Activated CD4-positive, alpha-beta memory T cell treated with anti-CD3 and anti-CD28 coated beads for 36 hours (primary cell): Measurements from ENCODE around the gene MAML3. TPM values are rescaled to one million over a fixed set of nuclear protein-coding genes. Genes with fewer than 3 reads are reported as not detected.
"Not testable (repeated sequence)": the region's sequence is repeated elsewhere in the genome, so short reads cannot be mapped to it uniquely, and the experiment has no call there.

Experiments used
- CTCF ChIA-PET: fragments of 350-600 bp; sonication (Branson Sonifier 250); formaldehyde crosslinking; loops from one replicate; lab custom pipeline; 2021; ENCODE audit warnings: antibody characterized with exemption, inconsistent platforms; lab: Charles Lee
- POLR2A ChIA-PET: fragments of 350-600 bp; sonication (Branson Sonifier 250); formaldehyde crosslinking; loops from one replicate; lab custom pipeline; 2021; ENCODE audit warnings: antibody characterized with exemption; lab: Charles Lee
- DNase-seq: peaks from one replicate; pipeline ENCODE4 v3.0.0-alpha.2; 2020
- H3K27ac Mint-ChIP-seq: one replicate; pipeline ENCODE4 v1.8.0; 2021; ENCODE audit warnings: mixed read lengths
- H3K27me3 Mint-ChIP-seq: one replicate; pipeline ENCODE4 v1.8.0; 2021; ENCODE audit warnings: mixed read lengths
- H3K36me3 Mint-ChIP-seq: one replicate; pipeline ENCODE4 v1.8.0; 2021; ENCODE audit warnings: mixed read lengths
- H3K4me1 Mint-ChIP-seq: one replicate; pipeline ENCODE4 v1.8.0; 2021; ENCODE audit warnings: low read depth, mixed read lengths
- H3K4me3 Mint-ChIP-seq: one replicate; pipeline ENCODE4 v1.8.0; 2021; ENCODE audit warnings: mild to moderate bottlenecking, mixed read lengths
- H3K9me3 Mint-ChIP-seq: one replicate; pipeline ENCODE4 v1.8.0; 2021; ENCODE audit warnings: mixed read lengths
- intact Hi-C: fragments of 100-400 bp; cut with micrococcal nuclease; formaldehyde crosslinking; loops from one replicate; pipeline ENCODE4 v1.15.1; 2023
- total RNA-seq, 2 experiments: library from RNA; stranded (reverse); gene quantifications; one replicate each; pipeline ENCODE4 v1.2.3, GENCODE V29; 2021

MAML3 gene
- total RNA-seq, 2 experiments from 2014 or later = 0.51 to 0.76 TPM

DNA sequence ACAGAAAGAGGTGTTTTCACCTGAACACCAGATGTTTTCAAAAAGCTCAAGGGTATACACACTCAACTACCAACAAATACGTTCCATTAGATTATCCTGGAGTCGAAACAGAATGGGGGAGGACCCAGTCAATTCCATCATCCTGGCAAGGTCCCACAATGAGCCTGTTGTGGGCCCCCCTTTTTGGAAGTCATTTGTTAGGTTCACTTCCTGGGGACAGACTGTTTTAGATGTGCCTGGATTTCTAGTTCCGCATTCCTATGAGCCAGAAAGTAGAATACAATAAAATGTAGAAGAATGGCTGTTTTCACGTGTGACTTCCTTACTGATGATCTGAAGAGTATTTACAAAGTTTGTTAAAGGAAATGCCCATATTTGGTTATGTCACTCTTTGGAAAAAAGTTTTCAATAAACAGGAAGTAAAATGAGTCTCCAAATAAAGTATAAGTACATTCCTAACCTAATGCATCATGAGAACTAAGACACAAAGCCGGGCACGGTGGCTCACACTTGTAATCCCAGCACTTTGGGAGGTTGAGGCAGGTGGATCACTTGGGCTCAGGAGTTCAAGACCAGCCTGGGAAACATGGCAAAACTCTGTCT is 192.5 kb downstream of the MAML3 start:
- Mint-ChIP-seq H3K9me3 (no peaks in the 10 kb centered on the region), H3K4me3 (no peak overlapping the region), H3K27ac (no peak overlapping the region), H3K27me3 (peaks cover 6% of the 10 kb centered on the region), H3K4me1 (no peaks in the 10 kb centered on the region), H3K36me3 (no peaks in the 10 kb centered on the region)
- ChIA-PET CTCF (interaction anchor here (1.4 kb wide), 1 partner anchor 399 kb away, joined by 4 read pairs; no protein-coding TSS in a partner anchor), POLR2A (no interaction called here)
- intact Hi-C loops = no loop called here
- no peak for DNase-seq

DNA sequence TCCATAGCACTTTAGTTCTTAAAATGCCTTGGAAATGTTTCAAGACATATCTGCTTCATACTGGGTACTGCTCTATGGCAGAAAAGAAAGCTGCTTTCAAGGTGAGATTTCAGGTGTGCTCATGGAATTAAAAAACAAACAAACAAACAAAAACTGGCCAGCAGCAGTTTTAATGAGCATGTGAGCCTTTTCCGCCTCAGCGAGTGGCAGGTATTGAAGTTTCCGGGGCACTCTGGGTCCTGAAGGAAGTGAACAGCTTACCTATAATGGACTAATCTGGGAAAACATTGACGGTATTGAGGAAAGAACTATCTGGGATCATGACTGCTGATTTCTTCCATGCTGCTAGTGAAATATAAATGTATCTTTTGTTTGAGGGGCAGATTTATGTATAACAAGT is 194.6 kb downstream of the MAML3 start:
- DNase-seq = no peak
- H3K4me1 Mint-ChIP-seq = no peaks in the 10 kb centered on the region
- POLR2A ChIA-PET = no interaction called here
- H3K27ac Mint-ChIP-seq = no peak overlapping the region
- H3K9me3 Mint-ChIP-seq = no peaks in the 10 kb centered on the region
- CTCF ChIA-PET = no interaction called here
- intact Hi-C loops = no loop called here
- H3K27me3 Mint-ChIP-seq = peaks cover 4% of the 10 kb centered on the region
- H3K36me3 Mint-ChIP-seq = no peaks in the 10 kb centered on the region
- no peak overlapping the region for H3K4me3 Mint-ChIP-seq

GRCh38 chr4:139958739-139959098 is 195.3 kb downstream of the MAML3 start:
- no peaks in the 10 kb centered on the region for H3K36me3 Mint-ChIP-seq
- DNase-seq = no peak
- H3K4me3 Mint-ChIP-seq = no peak overlapping the region
- intact Hi-C loops = no loop called here
- CTCF ChIA-PET = no interaction called here
- H3K27ac Mint-ChIP-seq = no peak overlapping the region
- H3K4me1 Mint-ChIP-seq = no peaks in the 10 kb centered on the region
- peaks cover 2% of the 10 kb centered on the region for H3K27me3 Mint-ChIP-seq
- POLR2A ChIA-PET = no interaction called here
- H3K9me3 Mint-ChIP-seq = no peaks in the 10 kb centered on the region

GRCh38 chr4:139957986-139958738 is 195.8 kb downstream of the MAML3 start:
- intact Hi-C loops = no loop called here
- Mint-ChIP-seq H3K4me3 (no peak overlapping the region), H3K27me3 (peaks cover 2% of the 10 kb centered on the region), H3K9me3 (no peaks in the 10 kb centered on the region), H3K36me3 (no peaks in the 10 kb centered on the region), H3K27ac (no peak overlapping the region), H3K4me1 (no peaks in the 10 kb centered on the region)
- DNase-seq = no peak
- ChIA-PET CTCF (no interaction called here), POLR2A (no interaction called here)

DNA sequence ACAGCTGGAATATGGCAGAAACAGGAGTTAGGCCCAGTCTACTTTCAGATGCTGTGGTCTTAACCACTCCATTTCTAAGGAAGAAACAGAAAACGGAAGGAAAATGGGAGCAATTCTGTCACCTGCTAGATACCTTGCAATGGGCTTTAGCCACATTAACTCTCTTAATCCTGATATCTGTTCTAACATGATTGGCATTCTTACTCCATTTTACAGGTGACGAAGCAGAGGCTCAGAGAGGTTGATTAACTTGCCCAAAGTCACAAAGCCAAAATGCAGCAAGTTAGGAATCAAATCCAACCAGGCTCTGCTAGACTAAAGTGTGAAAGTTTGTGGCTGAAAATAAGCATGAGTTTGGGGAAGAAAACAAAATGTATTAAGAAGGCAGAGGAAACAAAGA is 196.9 kb downstream of the MAML3 start:
- ChIA-PET CTCF (no interaction called here), POLR2A (no interaction called here)
- intact Hi-C loops = no loop called here
- Mint-ChIP-seq H3K27me3 (peaks cover under 1% of the 10 kb centered on the region), H3K27ac (no peak overlapping the region), H3K36me3 (no peaks in the 10 kb centered on the region), H3K4me1 (no peaks in the 10 kb centered on the region), H3K4me3 (no peak overlapping the region), H3K9me3 (no peaks in the 10 kb centered on the region)
- no peak for DNase-seq

DNA sequence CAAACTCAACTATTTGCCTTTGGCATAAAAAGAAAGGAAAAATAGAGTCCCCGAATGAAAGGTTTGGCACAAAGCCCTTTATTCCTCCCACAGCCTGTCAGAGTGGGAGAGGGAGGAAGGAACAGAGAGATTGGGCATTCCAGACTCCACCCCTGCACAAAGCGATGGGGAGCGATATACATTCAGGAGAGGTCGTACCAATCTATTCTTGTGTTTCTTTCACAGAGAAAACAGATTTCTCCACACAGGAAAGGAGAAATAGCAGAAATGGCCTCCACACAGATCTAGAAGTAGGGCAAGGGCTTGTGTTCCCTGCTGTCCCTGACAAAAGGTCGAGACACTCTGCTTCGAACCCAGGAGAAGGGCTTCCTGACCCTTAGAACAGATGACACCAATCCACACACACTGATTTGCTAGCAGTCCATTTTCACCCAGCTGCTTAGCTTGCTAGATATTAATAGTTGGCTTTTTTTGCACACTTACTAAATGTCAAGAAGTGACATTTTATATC is 197.4 kb downstream of the MAML3 start:
- no peak overlapping the region for H3K27ac Mint-ChIP-seq
- POLR2A ChIA-PET = no interaction called here
- H3K27me3 Mint-ChIP-seq = no peaks in the 10 kb centered on the region
- H3K4me3 Mint-ChIP-seq = no peak overlapping the region
- CTCF ChIA-PET = no interaction called here
- H3K4me1 Mint-ChIP-seq = peaks cover under 1% of the 10 kb centered on the region
- no peaks in the 10 kb centered on the region for H3K9me3 Mint-ChIP-seq
- intact Hi-C loops = no loop called here
- H3K36me3 Mint-ChIP-seq = no peaks in the 10 kb centered on the region
- DNase-seq = no peak

- H3K27ac Mint-ChIP-seq = no peak overlapping the region
- DNase-seq = no peak
- H3K36me3 Mint-ChIP-seq = no peaks in the 10 kb centered on the region
- no peaks in the 10 kb centered on the region for H3K9me3 Mint-ChIP-seq
- ChIA-PET POLR2A (no interaction called here), CTCF (no interaction called here)
- intact Hi-C loops = no loop called here
- H3K4me1 Mint-ChIP-seq = peaks cover 10% of the 10 kb centered on the region
- no peaks in the 10 kb centered on the region for H3K27me3 Mint-ChIP-seq
- no peak overlapping the region for H3K4me3 Mint-ChIP-seq
Measured at GRCh38 chr4:139955600-139955999, 198.4 kb downstream of the MAML3 start.

GRCh38 chr4:139954512-139954911 is 199.5 kb downstream of the MAML3 start:
- POLR2A ChIA-PET = no interaction called here
- Mint-ChIP-seq H3K27me3 (peaks cover 2% of the 10 kb centered on the region), H3K4me1 (peaks cover 15% of the 10 kb centered on the region), H3K4me3 (no peak overlapping the region), H3K36me3 (no peaks in the 10 kb centered on the region), H3K27ac (no peak overlapping the region), H3K9me3 (no peaks in the 10 kb centered on the region)
- no peak for DNase-seq
- intact Hi-C loops = no loop called here
- CTCF ChIA-PET = no interaction called here

DNA sequence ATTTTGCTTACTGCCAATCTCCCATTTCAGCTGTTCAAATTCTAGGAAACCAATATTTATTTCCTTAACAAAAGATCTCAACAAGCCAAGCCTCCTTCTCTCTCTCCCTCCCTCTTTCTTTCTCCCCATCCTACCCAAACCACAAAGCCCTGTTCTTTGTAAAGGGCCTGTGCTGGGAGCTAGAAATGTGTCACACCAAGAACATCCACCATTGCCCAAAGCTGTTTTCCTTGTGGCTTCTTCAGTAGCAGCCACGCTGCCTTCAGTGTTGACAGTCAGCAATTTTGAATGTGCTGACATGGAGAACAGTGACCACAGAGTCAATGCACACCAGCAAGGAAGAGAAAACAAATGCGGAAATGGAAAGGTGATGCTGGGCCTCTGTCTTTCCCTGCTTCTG is 203.0 kb downstream of the MAML3 start:
- Mint-ChIP-seq H3K36me3 (no peaks in the 10 kb centered on the region), H3K9me3 (no peaks in the 10 kb centered on the region), H3K4me3 (no peak overlapping the region), H3K27ac (peak overlapping the region; percentile 36), H3K27me3 (peaks cover 2% of the 10 kb centered on the region), H3K4me1 (peaks cover 15% of the 10 kb centered on the region)
- DNase-seq = peak; percentile 49
- intact Hi-C loops = loop anchor here (1.0 to 2.0 kb wide), 2 partner anchors 93 to 294 kb away; no protein-coding TSS in a partner anchor
- CTCF ChIA-PET = interaction anchor here (1.9 kb wide), 1 partner anchor 302 kb away, joined by 7 read pairs; no protein-coding TSS in a partner anchor
- POLR2A ChIA-PET = no interaction called here

GRCh38 chr4:139950568-139950967 is 203.4 kb downstream of the MAML3 start:
- DNase-seq = peak; percentile 61
- POLR2A ChIA-PET = no interaction called here
- CTCF ChIA-PET = interaction anchor here (1.9 kb wide), 1 partner anchor 303 kb away, joined by 7 read pairs; no protein-coding TSS in a partner anchor
- Mint-ChIP-seq H3K4me1 (peaks cover 15% of the 10 kb centered on the region), H3K36me3 (no peaks in the 10 kb centered on the region), H3K4me3 (no peak overlapping the region), H3K9me3 (no peaks in the 10 kb centered on the region), H3K27me3 (peaks cover 2% of the 10 kb centered on the region), H3K27ac (peak overlapping the region; percentile 36)
- intact Hi-C loops = loop anchor here (2.0 kb wide), 1 partner anchor 294 kb away; no protein-coding TSS in a partner anchor

GRCh38 chr4:139944916-139945315 is 209.1 kb downstream of the MAML3 start:
- H3K27me3 Mint-ChIP-seq, CTCF ChIA-PET, H3K9me3 Mint-ChIP-seq: not testable (repeated sequence)

GRCh38 chr4:139943277-139943676 is 210.7 kb downstream of the MAML3 start:
- ChIA-PET POLR2A (no interaction called here), CTCF (no interaction called here)
- no peak overlapping the region for H3K27ac Mint-ChIP-seq
- H3K36me3 Mint-ChIP-seq = no peaks in the 10 kb centered on the region
- no peak overlapping the region for H3K4me3 Mint-ChIP-seq
- no peak for DNase-seq
- H3K4me1 Mint-ChIP-seq = no peaks in the 10 kb centered on the region
- intact Hi-C loops = no loop called here
- no peaks in the 10 kb centered on the region for H3K9me3 Mint-ChIP-seq
- H3K27me3 Mint-ChIP-seq = no peaks in the 10 kb centered on the region

More at GRCh38 chr4:139944916-139945315, 209.1 kb downstream of the MAML3 start:
- intact Hi-C loops, POLR2A ChIA-PET, DNase-seq, H3K27ac Mint-ChIP-seq, H3K36me3 Mint-ChIP-seq, H3K4me1 Mint-ChIP-seq, H3K4me3 Mint-ChIP-seq: not testable (repeated sequence)
